GM12865 (cell line): ENCODE results near the gene GDF3.
"Not testable (repeated sequence)": the region's sequence is repeated elsewhere in the genome, so short reads cannot be mapped to it uniquely, and the experiment has no call there.

Experiments
- DNase-seq: peaks from one replicate; pipeline ENCODE4 v3.0.0; 2010; ENCODE audit warnings: low read depth
- H3K4me3 ChIP-seq: 2 replicates; pipeline ENCODE4 v1.5.1; 2011; ENCODE audit warnings: mild to moderate bottlenecking, low read depth, low read length, control low read depth
- CTCF ChIP-seq: IDR thresholded peaks from 2 replicates; pipeline ENCODE4 v1.5.1; 2011; ENCODE audit warnings: low read length, control low read depth, low read depth, inconsistent platforms; ENCODE audit not compliant: insufficient read depth; ENCODE audit errors: missing control alignments

The GDF3 gene

DNA sequence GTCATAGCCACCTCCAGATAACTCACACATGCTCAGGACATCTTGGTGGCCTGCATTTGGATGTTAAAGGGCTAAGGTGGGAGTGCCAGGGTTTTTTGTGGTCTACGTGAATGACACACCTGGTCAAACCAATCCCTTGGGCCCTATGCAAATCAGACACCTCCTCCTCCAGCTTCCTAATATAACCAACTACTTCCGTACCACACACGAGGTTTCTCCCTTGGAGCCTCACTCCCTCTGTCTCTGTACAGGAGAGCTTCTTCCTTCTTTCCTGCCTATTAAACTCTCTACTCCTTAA, 49.4 kb downstream of the GDF3 start:
- DNase-seq, result no peak
- TF ChIP-seq CTCF, result no peak
- H3K4me3 ChIP-seq, result no peak overlapping the region

- H3K4me3 ChIP-seq, result no peak overlapping the region
- TF ChIP-seq CTCF, result peak; percentile 75
- peak; percentile 34 for DNase-seq
These were observed 50.0 kb downstream of the GDF3 start for GRCh38 chr12:7645395-7646177.

DNA sequence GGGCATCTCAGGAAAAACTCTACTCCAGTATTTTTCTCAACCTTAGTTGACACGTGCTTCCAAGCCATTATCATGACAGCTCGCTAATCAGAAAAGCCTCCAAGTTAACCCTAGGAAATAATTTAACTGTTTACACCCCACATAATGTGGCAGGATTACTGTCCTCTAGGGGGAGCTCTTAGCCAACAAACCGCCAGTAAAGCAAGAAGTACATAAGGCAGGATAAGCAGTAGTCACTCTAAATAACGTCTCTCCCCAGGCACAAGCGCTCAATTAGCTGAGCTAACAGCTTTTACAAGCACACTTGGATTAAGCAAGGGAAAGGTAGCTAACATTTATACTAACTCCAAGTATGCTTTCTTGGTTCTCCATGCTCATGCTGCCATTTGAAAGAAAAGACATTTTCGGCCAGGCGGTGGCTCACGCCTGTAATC, 52.7 kb downstream of the GDF3 start:
- peak; percentile 53 for DNase-seq
- no peak overlapping the region for H3K4me3 ChIP-seq
- TF ChIP-seq CTCF, result peak; percentile 23

DNA sequence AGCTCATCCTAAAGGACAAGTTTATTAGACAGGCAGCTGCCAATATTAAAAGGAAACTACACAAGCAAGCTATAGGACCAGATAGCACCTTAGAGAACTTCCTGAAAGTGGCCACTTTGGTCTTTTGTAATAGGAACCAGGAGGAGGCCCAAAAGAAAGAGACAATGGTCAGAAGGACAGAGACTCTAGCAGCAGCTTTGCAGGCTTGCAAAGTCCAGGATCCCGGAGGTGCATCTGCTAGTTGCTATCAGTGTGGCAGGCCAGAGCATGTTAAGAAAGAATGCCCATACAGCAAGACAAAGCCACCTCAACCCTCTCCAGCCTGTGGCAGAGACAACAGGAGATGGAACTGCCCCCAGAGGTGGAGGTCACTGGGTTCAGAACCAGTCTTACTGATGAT, 53.3 kb downstream of the GDF3 start:
- no peak overlapping the region for H3K4me3 ChIP-seq
- DNase-seq, result no peak
- TF ChIP-seq CTCF, result no peak

DNA sequence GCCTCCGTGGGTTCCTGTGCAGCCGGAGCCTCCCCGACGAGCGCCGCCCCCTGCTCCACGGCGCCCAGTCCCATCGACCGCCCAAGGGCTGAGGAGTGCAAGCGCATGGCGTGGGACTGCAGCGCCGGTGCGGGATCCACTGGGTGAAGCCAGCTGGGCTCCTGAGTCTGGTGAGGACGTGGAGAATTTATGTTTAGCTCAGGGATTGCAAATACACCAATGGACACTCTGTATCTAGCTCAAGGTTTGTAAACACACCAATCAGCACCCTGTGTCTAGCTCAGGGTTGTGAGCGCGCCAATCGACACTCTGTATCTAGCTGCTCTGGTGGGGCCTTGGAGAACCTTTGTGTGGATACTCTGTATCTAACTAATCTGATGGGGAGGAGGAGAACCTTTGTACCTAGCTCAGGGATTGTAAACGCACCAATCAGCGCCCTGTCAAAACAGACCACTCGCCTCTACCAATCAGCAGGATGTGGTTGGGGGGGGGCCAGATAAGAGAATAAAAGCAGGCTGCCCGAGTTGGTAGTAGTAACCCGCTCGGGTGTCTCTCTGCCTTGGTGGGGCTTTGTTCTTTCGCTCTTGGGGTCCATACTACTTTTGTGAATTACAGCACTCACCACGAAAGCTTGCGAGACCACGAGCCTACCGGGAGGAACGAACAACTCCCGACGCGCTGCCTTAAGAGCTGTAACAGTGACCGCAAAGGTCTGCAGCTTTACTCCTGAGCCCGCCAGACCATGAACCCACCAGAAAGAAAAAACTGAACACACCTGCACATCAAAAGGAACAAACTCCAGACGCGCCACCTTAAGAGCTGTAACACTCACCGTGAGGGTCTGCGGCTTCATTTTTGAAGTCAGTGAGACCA, 55.2 kb downstream of the GDF3 start:
- not testable (repeated sequence) for DNase-seq, H3K4me3 ChIP-seq
